Measurements from ENCODE around the gene AR. TPM values are rescaled to one million over a fixed set of nuclear protein-coding genes. Genes with fewer than 3 reads are reported as not detected.

Gene AR
- total and polyA plus RNA-seq, 4 donors: 1.9 to 5.0 (median 3.5) TPM

DNA sequence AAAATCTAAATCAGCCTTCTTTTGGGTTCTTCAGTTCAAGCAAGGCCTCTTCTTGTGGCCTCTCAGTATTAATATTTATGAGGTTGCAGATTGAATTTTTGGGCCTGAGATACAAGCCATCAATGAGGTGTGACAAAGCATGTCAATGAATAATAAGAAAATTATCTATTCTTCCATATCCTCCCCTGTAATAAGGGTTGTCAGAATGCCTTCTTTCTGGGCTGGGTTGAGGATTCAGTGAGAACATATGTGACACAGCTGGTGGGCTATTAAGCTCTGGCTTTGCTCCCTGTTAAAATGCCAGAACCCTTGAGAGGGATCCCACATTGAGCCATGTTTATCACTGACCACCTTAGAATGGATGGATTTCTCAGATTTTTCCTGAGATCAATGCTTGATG, 187.2 kb downstream of the AR start:
- Histone ChIP-seq H3K36me3 (ENCODE audit: control insufficient read depth, insufficient read depth, low read length) (no peaks in the 10 kb centered on the region), H3K4me1 (ENCODE audit: control insufficient read depth, insufficient read depth, low read length) (no peaks in the 10 kb centered on the region), H3K27ac (ENCODE audit: low read depth, low read length) (no peak overlapping the region), H3K4me3 (ENCODE audit: low read depth, low read length) (no peak overlapping the region), H3K27me3 (ENCODE audit: control insufficient read depth, insufficient read depth, low read length) (no peaks in the 10 kb centered on the region), H3K9me3 (ENCODE audit: control insufficient read depth, insufficient read depth, low read length) (no peaks in the 10 kb centered on the region)
- no peak for DNase-seq (ENCODE audit: low read depth in 4 of 6, low spot score in 6 of 6)

- no peak for DNase-seq (ENCODE audit: low read depth in 4 of 6, low spot score in 6 of 6)
- no peaks in the 10 kb centered on the region for H3K27me3 ChIP-seq (ENCODE audit: control insufficient read depth, insufficient read depth, low read length)
- H3K27ac ChIP-seq (ENCODE audit: low read depth, low read length): no peak overlapping the region
- no peak overlapping the region for H3K4me3 ChIP-seq (ENCODE audit: low read depth, low read length)
- H3K4me1 ChIP-seq (ENCODE audit: control insufficient read depth, insufficient read depth, low read length): no peaks in the 10 kb centered on the region
- no peaks in the 10 kb centered on the region for H3K9me3 ChIP-seq (ENCODE audit: control insufficient read depth, insufficient read depth, low read length)
- WGBS (ENCODE audit: insufficient coverage): 67% methylated on average over 1 of the region's 2 CpGs
- H3K36me3 ChIP-seq (ENCODE audit: control insufficient read depth, insufficient read depth, low read length): no peaks in the 10 kb centered on the region
Observed at GRCh38 chrX:67732864-67733263, 189.0 kb downstream of the AR start.

- Histone ChIP-seq H3K27me3 (ENCODE audit: control insufficient read depth, insufficient read depth, low read length) (no peaks in the 10 kb centered on the region), H3K4me1 (ENCODE audit: control insufficient read depth, insufficient read depth, low read length) (no peaks in the 10 kb centered on the region)
- whole genome bisulfite sequencing (ENCODE audit: insufficient coverage): no CpG with 5 or more reads among the region's 2 CpGs
Observed at GRCh38 chrX:67734111-67734753, 190.4 kb downstream of the AR start.

DNA sequence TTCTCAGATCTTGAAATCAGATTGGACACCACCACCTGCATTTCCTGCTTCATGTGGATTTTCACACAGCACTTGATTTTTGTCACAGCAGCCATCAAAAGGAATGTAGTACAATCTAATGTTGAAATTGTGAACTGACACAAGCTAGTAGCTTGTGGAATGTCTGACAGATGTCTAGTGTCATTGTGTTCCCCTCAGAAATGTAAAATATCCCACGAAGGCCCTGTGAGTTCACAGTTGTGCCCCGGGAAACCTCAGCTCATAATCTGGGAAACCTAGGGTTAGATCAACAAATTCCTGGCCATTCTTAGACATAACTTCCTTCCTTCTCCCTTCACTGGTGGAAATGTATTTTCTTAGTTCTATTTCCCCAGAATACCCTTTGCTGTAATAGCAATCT, 205.7 kb downstream of the AR start:
- 0% methylated on average over 1 of the region's 2 CpGs for WGBS (ENCODE audit: insufficient coverage)
- Histone ChIP-seq H3K27me3 (ENCODE audit: control insufficient read depth, insufficient read depth, low read length) (no peaks in the 10 kb centered on the region), H3K4me1 (ENCODE audit: control insufficient read depth, insufficient read depth, low read length) (no peaks in the 10 kb centered on the region), H3K4me3 (ENCODE audit: low read depth, low read length) (no peak overlapping the region), H3K27ac (ENCODE audit: low read depth, low read length) (no peak overlapping the region), H3K9me3 (ENCODE audit: control insufficient read depth, insufficient read depth, low read length) (no peaks in the 10 kb centered on the region), H3K36me3 (ENCODE audit: control insufficient read depth, insufficient read depth, low read length) (no peaks in the 10 kb centered on the region)
- no peak for DNase-seq (ENCODE audit: low read depth in 4 of 6, low spot score in 6 of 6)

More at GRCh38 chrX:67734111-67734753, 190.4 kb downstream of the AR start:
- Histone ChIP-seq H3K27ac (ENCODE audit: low read depth, low read length) (no peak overlapping the region), H3K36me3 (ENCODE audit: control insufficient read depth, insufficient read depth, low read length) (no peaks in the 10 kb centered on the region), H3K9me3 (ENCODE audit: control insufficient read depth, insufficient read depth, low read length) (no peaks in the 10 kb centered on the region), H3K4me3 (ENCODE audit: low read depth, low read length) (no peak overlapping the region)
- DNase-seq (ENCODE audit: low read depth in 4 of 6, low spot score in 6 of 6): no peak

GRCh38 chrX:67750694-67751093, 206.9 kb downstream of the AR start:
- WGBS (ENCODE audit: insufficient coverage): no CpG with 5 or more reads among the region's 2 CpGs
- H3K4me3 ChIP-seq (ENCODE audit: low read depth, low read length): no peak overlapping the region
- H3K27ac ChIP-seq (ENCODE audit: low read depth, low read length): no peak overlapping the region

DNA sequence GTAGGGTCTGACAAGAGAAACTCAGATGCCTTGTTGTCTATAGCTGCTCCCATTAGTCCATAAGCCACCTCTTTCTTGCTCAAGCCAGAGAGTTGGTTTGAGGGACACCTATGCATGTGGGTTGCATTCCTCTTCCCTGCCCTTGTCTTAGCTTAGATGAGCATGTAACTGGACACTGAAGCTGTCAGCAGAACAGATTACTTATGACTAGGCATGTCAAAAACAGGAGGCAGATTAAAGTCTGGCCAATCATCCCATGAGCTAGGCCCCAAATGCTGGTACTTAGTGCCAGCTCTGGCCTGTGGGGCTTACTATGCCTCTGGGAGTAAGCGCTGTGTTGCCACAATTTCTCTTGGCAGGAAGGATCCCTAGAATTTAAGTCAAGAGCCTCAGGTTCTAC, 215.2 kb downstream of the AR start:
- no peak overlapping the region for H3K4me3 ChIP-seq (ENCODE audit: low read depth, low read length)
- no peak overlapping the region for H3K27ac ChIP-seq (ENCODE audit: low read depth, low read length)
- H3K4me1 ChIP-seq (ENCODE audit: control insufficient read depth, insufficient read depth, low read length): no peaks in the 10 kb centered on the region
- no peaks in the 10 kb centered on the region for H3K36me3 ChIP-seq (ENCODE audit: control insufficient read depth, insufficient read depth, low read length)
- no peaks in the 10 kb centered on the region for H3K9me3 ChIP-seq (ENCODE audit: control insufficient read depth, insufficient read depth, low read length)
- no peaks in the 10 kb centered on the region for H3K27me3 ChIP-seq (ENCODE audit: control insufficient read depth, insufficient read depth, low read length)
- WGBS (ENCODE audit: insufficient coverage): 67% methylated on average over 1 of the region's 1 CpG
- no peak for DNase-seq (ENCODE audit: low read depth in 4 of 6, low spot score in 6 of 6)

More at GRCh38 chrX:67750694-67751093, 206.9 kb downstream of the AR start:
- H3K9me3 ChIP-seq (ENCODE audit: control insufficient read depth, insufficient read depth, low read length): no peaks in the 10 kb centered on the region
- no peaks in the 10 kb centered on the region for H3K27me3 ChIP-seq (ENCODE audit: control insufficient read depth, insufficient read depth, low read length)
- no peaks in the 10 kb centered on the region for H3K36me3 ChIP-seq (ENCODE audit: control insufficient read depth, insufficient read depth, low read length)
- DNase-seq (ENCODE audit: low read depth in 4 of 6, low spot score in 6 of 6): no peak
- H3K4me1 ChIP-seq (ENCODE audit: control insufficient read depth, insufficient read depth, low read length): no peaks in the 10 kb centered on the region

GRCh38 chrX:67777148-67777547, 233.3 kb downstream of the AR start:
- no peak for DNase-seq (ENCODE audit: low read depth in 4 of 6, low spot score in 6 of 6)
- no peak overlapping the region for H3K27ac ChIP-seq (ENCODE audit: low read depth, low read length)

GRCh38 chrX:67779099-67779498, 235.3 kb downstream of the AR start:
- Histone ChIP-seq H3K4me1 (ENCODE audit: control insufficient read depth, insufficient read depth, low read length) (no peaks in the 10 kb centered on the region), H3K27ac (ENCODE audit: low read depth, low read length) (no peak overlapping the region), H3K4me3 (ENCODE audit: low read depth, low read length) (no peak overlapping the region), H3K9me3 (ENCODE audit: control insufficient read depth, insufficient read depth, low read length) (no peaks in the 10 kb centered on the region), H3K27me3 (ENCODE audit: control insufficient read depth, insufficient read depth, low read length) (no peaks in the 10 kb centered on the region), H3K36me3 (ENCODE audit: control insufficient read depth, insufficient read depth, low read length) (no peaks in the 10 kb centered on the region)
- DNase-seq (ENCODE audit: low read depth in 4 of 6, low spot score in 6 of 6): no peak
- 71% methylated on average over 1 of the region's 3 CpGs for WGBS (ENCODE audit: insufficient coverage)

More at GRCh38 chrX:67777148-67777547, 233.3 kb downstream of the AR start:
- Histone ChIP-seq H3K4me1 (ENCODE audit: control insufficient read depth, insufficient read depth, low read length) (no peaks in the 10 kb centered on the region), H3K36me3 (ENCODE audit: control insufficient read depth, insufficient read depth, low read length) (no peaks in the 10 kb centered on the region), H3K4me3 (ENCODE audit: low read depth, low read length) (no peak overlapping the region), H3K27me3 (ENCODE audit: control insufficient read depth, insufficient read depth, low read length) (no peaks in the 10 kb centered on the region), H3K9me3 (ENCODE audit: control insufficient read depth, insufficient read depth, low read length) (no peaks in the 10 kb centered on the region)
